Measurements from ENCODE around the gene NAPB. TPM values are rescaled to one million over a fixed set of nuclear protein-coding genes. Genes with fewer than 3 reads are reported as not detected.

Gene NAPB
- total and polyA plus RNA-seq, 7 donors, result 3.9 to 22.9 (median 14.4) TPM

- DNase-seq, result peak; percentile 37
- TF ChIP-seq CTCF (IDR thresholded peaks at IDR 0.05) (no peak), EP300 (IDR thresholded peaks at IDR 0.05) (no peak), POLR2AphosphoS5 (IDR thresholded peaks at IDR 0.05) (no peak), POLR2A (IDR thresholded peaks at IDR 0.05) (no peak)
- no peaks in the 10 kb centered on the region for H3K4me1 ChIP-seq
- no peak overlapping the region for H3K4me3 ChIP-seq
- no peaks in the 10 kb centered on the region for H3K27me3 ChIP-seq
- H3K36me3 ChIP-seq, result no peaks in the 10 kb centered on the region
- H3K9me3 ChIP-seq, result no peaks in the 10 kb centered on the region
- no peak overlapping the region for H3K27ac ChIP-seq
- 73 to 76% methylated on average over 8 of the region's 8 CpGs for WGBS, 2 donors
- intact Hi-C loops (cut with DNase I), result no loop called here
Measured at GRCh38 chr20:23331450-23332350, 89.6 kb downstream of the NAPB start.

DNA sequence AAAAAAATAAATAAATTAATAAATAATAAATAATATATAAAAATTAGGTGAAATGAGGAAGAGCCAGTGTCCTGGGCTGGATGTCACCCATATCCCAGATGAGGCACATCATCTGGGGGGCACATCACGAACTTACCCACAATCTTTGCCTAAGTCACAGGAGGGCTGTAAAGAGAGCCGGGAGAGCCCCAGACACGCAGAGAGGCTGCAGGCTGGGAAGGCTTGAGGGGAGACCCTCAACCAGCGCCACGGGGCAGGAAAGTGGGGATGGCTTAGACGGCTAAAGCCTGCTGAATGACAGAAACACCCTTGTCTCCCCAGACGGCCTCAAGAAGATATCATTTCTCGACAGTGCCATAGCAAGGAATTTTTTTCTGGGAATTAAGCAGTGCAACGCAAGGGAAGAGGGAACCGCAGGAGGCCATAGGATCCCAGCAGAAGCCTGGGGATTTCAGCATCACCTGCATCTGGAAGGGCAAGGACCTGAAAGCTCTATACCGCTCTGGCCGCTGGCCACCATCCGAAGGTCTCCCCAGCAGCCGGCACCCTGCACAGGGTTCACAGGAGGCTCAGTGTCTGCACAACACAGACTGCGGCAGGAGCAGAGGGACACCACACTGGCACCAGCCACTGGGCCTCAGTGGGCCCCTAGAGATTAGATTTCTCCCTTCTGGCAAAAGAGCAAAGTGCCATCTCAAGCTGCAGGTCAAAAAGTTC is 93.5 kb downstream of the NAPB start:
- no peak for TF ChIP-seq CTCF (IDR thresholded peaks at IDR 0.05)
- no peak for TF ChIP-seq EP300 (IDR thresholded peaks at IDR 0.05)
- no peak for TF ChIP-seq POLR2AphosphoS5 (IDR thresholded peaks at IDR 0.05)
- TF ChIP-seq POLR2A (IDR thresholded peaks at IDR 0.05), result no peak
- Histone ChIP-seq H3K27ac (no peak overlapping the region), H3K27me3 (no peaks in the 10 kb centered on the region), H3K9me3 (no peaks in the 10 kb centered on the region), H3K4me1 (no peaks in the 10 kb centered on the region), H3K36me3 (no peaks in the 10 kb centered on the region), H3K4me3 (no peak overlapping the region)
- WGBS, 2 donors, result 91 to 94% methylated on average over 15 of the region's 15 CpGs
- DNase-seq, result peak; percentile 37
- intact Hi-C loops (cut with DNase I), result no loop called here

GRCh38 chr20:23326774-23327173 is 94.5 kb downstream of the NAPB start:
- H3K36me3 ChIP-seq, result no peaks in the 10 kb centered on the region
- no peak overlapping the region for H3K27ac ChIP-seq
- H3K27me3 ChIP-seq, result no peaks in the 10 kb centered on the region
- intact Hi-C loops (cut with DNase I), result no loop called here
- H3K4me3 ChIP-seq, result no peak overlapping the region
- no peaks in the 10 kb centered on the region for H3K9me3 ChIP-seq
- 87 to 93% methylated on average over 8 of the region's 8 CpGs for WGBS, 2 donors
- peak; percentile 58 for DNase-seq
- TF ChIP-seq EP300 (IDR thresholded peaks at IDR 0.05) (no peak), POLR2A (IDR thresholded peaks at IDR 0.05) (no peak), POLR2AphosphoS5 (IDR thresholded peaks at IDR 0.05) (no peak), CTCF (IDR thresholded peaks at IDR 0.05) (no peak)
- H3K4me1 ChIP-seq, result no peaks in the 10 kb centered on the region

DNA sequence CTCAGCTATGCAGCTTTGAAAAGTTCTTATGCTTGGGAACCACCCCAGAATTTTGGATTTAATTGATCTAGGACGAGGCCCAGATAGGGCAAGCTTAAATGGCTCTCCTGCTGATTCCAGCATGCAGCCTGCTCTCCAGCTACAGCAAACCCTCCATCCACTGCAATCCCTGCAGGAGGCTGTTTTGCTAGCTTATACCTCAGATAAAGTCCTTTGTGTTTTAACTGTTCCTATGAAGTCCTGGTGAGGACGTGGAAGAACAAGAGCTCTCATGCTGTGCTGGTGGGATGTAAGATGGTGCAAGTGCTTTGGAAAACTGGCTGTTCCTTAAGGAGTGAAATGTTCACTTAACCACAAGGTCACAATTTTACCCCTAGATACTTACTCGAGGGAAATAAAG is 96.2 kb downstream of the NAPB start:
- 68 to 82% methylated on average over 3 of the region's 3 CpGs for WGBS, 2 donors
- TF ChIP-seq EP300 (IDR thresholded peaks at IDR 0.05) (no peak), POLR2A (IDR thresholded peaks at IDR 0.05) (no peak), POLR2AphosphoS5 (IDR thresholded peaks at IDR 0.05) (no peak), CTCF (IDR thresholded peaks at IDR 0.05) (no peak)
- Histone ChIP-seq H3K4me3 (no peak overlapping the region), H3K27ac (no peak overlapping the region), H3K4me1 (no peaks in the 10 kb centered on the region), H3K9me3 (no peaks in the 10 kb centered on the region), H3K36me3 (no peaks in the 10 kb centered on the region), H3K27me3 (no peaks in the 10 kb centered on the region)
- DNase-seq, result no peak
- intact Hi-C loops (cut with DNase I), result no loop called here

Small RNA genes within 50 kb of the gene (small RNA-seq; reads per million reads assigned to genes)
- gene RF00019 (0 reads per million in 3 donors), gene RNA5SP479 (0 reads per million in 3 donors)

Other genes starting within 250 kb of the NAPB start
- 10 to 100 TPM; 19.9 to 57.6 (median 29.3) TPM for gene NXT1, start 70.7 kb downstream of the NAPB start, total RNA-seq
- 10 to 100 TPM in 2 of 3 donors, 1 to 10 TPM in 1; 8.1 to 22.3 (median 10.8) TPM for gene NXT1, start 70.7 kb downstream of the NAPB start, polyA plus RNA-seq
- gene GZF1, start 59.3 kb downstream of the NAPB start, total RNA-seq, result 10 to 100 TPM; 13.0 to 17.5 (median 17.1) TPM
- gene GZF1, start 59.3 kb downstream of the NAPB start, polyA plus RNA-seq, result 1 to 10 TPM; 2.4 to 6.0 (median 4.9) TPM
- gene CSTL1, start 18.2 kb upstream of the NAPB start, total RNA-seq, result not detected
- gene CSTL1, start 18.2 kb upstream of the NAPB start, polyA plus RNA-seq, result not detected
- not detected for gene CST11, start 31.4 kb upstream of the NAPB start, total RNA-seq
- gene CST11, start 31.4 kb upstream of the NAPB start, polyA plus RNA-seq, result not detected
- not detected for gene CST8, start 69.6 kb upstream of the NAPB start, total RNA-seq
- not detected for gene CST8, start 69.6 kb upstream of the NAPB start, polyA plus RNA-seq
- gene CST9L, start 147.0 kb upstream of the NAPB start, total RNA-seq, result not detected
- not detected for gene CST9L, start 147.0 kb upstream of the NAPB start, polyA plus RNA-seq
- not detected for gene CST9, start 184.4 kb upstream of the NAPB start, total RNA-seq
- not detected for gene CST9, start 184.4 kb upstream of the NAPB start, polyA plus RNA-seq
- gene CST3, start 216.5 kb upstream of the NAPB start, total RNA-seq, result 1,000 to 10,000 TPM in 3 of 4 donors, 100 to 1,000 TPM in 1; 693 to 1,250 (median 1,143) TPM
- 100 to 1,000 TPM; 344 to 429 (median 409) TPM for gene CST3, start 216.5 kb upstream of the NAPB start, polyA plus RNA-seq

All from sigmoid colon (tissue), 7 donors.